ENCODE data around the gene LRP1B.

Gene LRP1B

DNA sequence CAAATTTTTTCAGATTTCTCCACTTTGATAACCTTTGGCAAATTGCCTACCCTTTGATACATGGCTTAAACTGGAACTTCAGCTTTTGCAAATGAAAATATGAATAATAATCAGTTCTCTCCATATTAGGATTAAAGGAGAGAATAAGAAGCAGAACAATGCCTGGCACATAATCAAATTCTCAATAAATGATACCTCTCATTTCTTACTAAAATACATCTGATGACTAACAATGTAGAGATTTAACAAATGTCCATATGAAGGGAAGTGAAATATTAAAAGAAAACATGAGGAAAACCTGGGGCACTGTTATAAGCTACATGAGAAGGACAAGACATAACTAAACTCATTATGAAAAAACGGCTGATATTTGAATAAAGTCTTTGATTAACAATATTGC, 1103.6 kb downstream of the LRP1B start:
- no peak for TF ChIP-seq EZH2 (optimal IDR thresholded peaks at IDR 0.05; ENCODE audit: low read depth, low read length)
- no peak for TF ChIP-seq CTCF (IDR thresholded peaks at IDR 0.05; ENCODE audit: low read length)
- no peak for TF ChIP-seq EZH2phosphoT487 (IDR thresholded peaks at IDR 0.05; ENCODE audit: low read length)
- Histone ChIP-seq H3K4me3 (ENCODE audit: low read length) (no peak overlapping the region), H3K9me2 (replicated peaks; ENCODE audit: insufficient read depth, low read length) (no peaks in the 10 kb centered on the region), H3K4me1 (ENCODE audit: low read length) (no peaks in the 10 kb centered on the region), H3K9ac (ENCODE audit: low read length) (no peak overlapping the region), H3K9me3 (replicated peaks; ENCODE audit: insufficient read depth, low read length) (no peaks in the 10 kb centered on the region), H3K36me3 (replicated peaks; ENCODE audit: insufficient read depth, low read length) (no peaks in the 10 kb centered on the region), H2AFZ (ENCODE audit: low read length) (no peak overlapping the region), H3K27ac (ENCODE audit: low read length) (no peak overlapping the region), H4K20me1 (ENCODE audit: insufficient read depth, low read length) (no peaks in the 10 kb centered on the region), H3K4me2 (ENCODE audit: low read depth, low read length) (no peak overlapping the region), H3F3A (ENCODE audit: insufficient read depth, low read length) (no peaks in the 10 kb centered on the region), H3K27me3 (replicated peaks; ENCODE audit: insufficient read depth, low read length) (no peaks in the 10 kb centered on the region), H3K79me2 (ENCODE audit: low read length) (no peaks in the 10 kb centered on the region)
- no peak for DNase-seq

GRCh38 chr2:141021611-141022010, 1109.2 kb downstream of the LRP1B start:
- TF ChIP-seq EZH2phosphoT487 (IDR thresholded peaks at IDR 0.05; ENCODE audit: low read length) (no peak), EZH2 (optimal IDR thresholded peaks at IDR 0.05; ENCODE audit: low read depth, low read length) (no peak), CTCF (IDR thresholded peaks at IDR 0.05; ENCODE audit: low read length) (no peak)
- H2AFZ ChIP-seq (ENCODE audit: low read length): no peak overlapping the region
- H4K20me1 ChIP-seq (ENCODE audit: insufficient read depth, low read length): no peaks in the 10 kb centered on the region
- H3F3A ChIP-seq (ENCODE audit: insufficient read depth, low read length): no peaks in the 10 kb centered on the region
- H3K4me2 ChIP-seq (ENCODE audit: low read depth, low read length): no peak overlapping the region
- H3K27me3 ChIP-seq (replicated peaks; ENCODE audit: insufficient read depth, low read length): no peaks in the 10 kb centered on the region
- H3K27ac ChIP-seq (ENCODE audit: low read length): no peak overlapping the region
- H3K4me1 ChIP-seq (ENCODE audit: low read length): no peaks in the 10 kb centered on the region
- no peaks in the 10 kb centered on the region for H3K79me2 ChIP-seq (ENCODE audit: low read length)
- H3K36me3 ChIP-seq (replicated peaks; ENCODE audit: insufficient read depth, low read length): no peaks in the 10 kb centered on the region
- H3K9me3 ChIP-seq (replicated peaks; ENCODE audit: insufficient read depth, low read length): no peaks in the 10 kb centered on the region
- H3K9ac ChIP-seq (ENCODE audit: low read length): no peak overlapping the region
- no peak overlapping the region for H3K4me3 ChIP-seq (ENCODE audit: low read length)
- DNase-seq: no peak
- H3K9me2 ChIP-seq (replicated peaks; ENCODE audit: insufficient read depth, low read length): no peaks in the 10 kb centered on the region

- Histone ChIP-seq H3K9me3 (replicated peaks; ENCODE audit: insufficient read depth, low read length) (no peaks in the 10 kb centered on the region), H2AFZ (ENCODE audit: low read length) (no peak overlapping the region), H4K20me1 (ENCODE audit: insufficient read depth, low read length) (no peaks in the 10 kb centered on the region), H3K4me1 (ENCODE audit: low read length) (no peaks in the 10 kb centered on the region), H3F3A (ENCODE audit: insufficient read depth, low read length) (no peaks in the 10 kb centered on the region), H3K4me2 (ENCODE audit: low read depth, low read length) (no peak overlapping the region), H3K9ac (ENCODE audit: low read length) (no peak overlapping the region), H3K36me3 (replicated peaks; ENCODE audit: insufficient read depth, low read length) (no peaks in the 10 kb centered on the region), H3K27ac (ENCODE audit: low read length) (no peak overlapping the region), H3K9me2 (replicated peaks; ENCODE audit: insufficient read depth, low read length) (no peaks in the 10 kb centered on the region), H3K4me3 (ENCODE audit: low read length) (no peak overlapping the region), H3K27me3 (replicated peaks; ENCODE audit: insufficient read depth, low read length) (no peaks in the 10 kb centered on the region), H3K79me2 (ENCODE audit: low read length) (no peaks in the 10 kb centered on the region)
- DNase-seq: no peak
- TF ChIP-seq EZH2phosphoT487 (IDR thresholded peaks at IDR 0.05; ENCODE audit: low read length): no peak
- TF ChIP-seq CTCF (IDR thresholded peaks at IDR 0.05; ENCODE audit: low read length): no peak
- TF ChIP-seq EZH2 (optimal IDR thresholded peaks at IDR 0.05; ENCODE audit: low read depth, low read length): no peak
Observed at GRCh38 chr2:141021109-141021508, 1109.7 kb downstream of the LRP1B start.
